Left ventricle myocardium inferior (tissue), 1 donor: ENCODE data around the gene ABCB6. TPM values are rescaled to one million over a fixed set of nuclear protein-coding genes. Genes with fewer than 3 reads are reported as not detected.

Source experiments
- DNase-seq: peaks from one replicate; pipeline ENCODE4 v3.0.0-alpha.2; 2020
- H3K27ac ChIP-seq: fragments of 200-600 bp; replicated peaks from 2 replicates; pipeline ENCODE4 v1.8.0; 2021
- H3K27me3 ChIP-seq: fragments of 200-600 bp; 2 replicates; pipeline ENCODE4 v1.8.0; 2021; ENCODE audit warnings: low read depth
- H3K36me3 ChIP-seq: fragments of 200-600 bp; 2 replicates; pipeline ENCODE4 v1.8.0; 2021
- H3K4me1 ChIP-seq: fragments of 200-600 bp; 2 replicates; pipeline ENCODE4 v1.8.0; 2021
- H3K4me3 ChIP-seq: fragments of 200-600 bp; 2 replicates; pipeline ENCODE4 v1.8.0; 2021; ENCODE audit warnings: mild to moderate bottlenecking, moderate library complexity
- H3K9me3 ChIP-seq: fragments of 200-600 bp; replicated peaks from 2 replicates; pipeline ENCODE4 v1.8.0; 2021
- intact Hi-C: fragments of 100-400 bp; cut with micrococcal nuclease; formaldehyde crosslinking; loops from one replicate; pipeline ENCODE4 v1.11.0; 2022
- total RNA-seq: library from RNA; stranded (reverse); fragmentation: NEBNext Ultra II Directional; extraction: Animal tissue kit (Norgen Biotek cat#: 25700); gene quantifications from one replicate; pipeline ENCODE4 v1.2.1, GENCODE V29; 2021
- TF ChIP-seq, protein P1 (sequence below): fragments of 200-600 bp; IDR thresholded peaks from 2 replicates; pipeline ENCODE4 v1.8.0; 2021; ENCODE audit warnings: antibody characterized with exemption, mild to moderate bottlenecking, borderline replicate concordance
- donor health status: DM: no; HTN: yes; CAD: no; lungs with severe emphysema.

Gene ABCB6
- total RNA-seq, 1 donor from 2014 or later = 21.5 TPM

DNA sequence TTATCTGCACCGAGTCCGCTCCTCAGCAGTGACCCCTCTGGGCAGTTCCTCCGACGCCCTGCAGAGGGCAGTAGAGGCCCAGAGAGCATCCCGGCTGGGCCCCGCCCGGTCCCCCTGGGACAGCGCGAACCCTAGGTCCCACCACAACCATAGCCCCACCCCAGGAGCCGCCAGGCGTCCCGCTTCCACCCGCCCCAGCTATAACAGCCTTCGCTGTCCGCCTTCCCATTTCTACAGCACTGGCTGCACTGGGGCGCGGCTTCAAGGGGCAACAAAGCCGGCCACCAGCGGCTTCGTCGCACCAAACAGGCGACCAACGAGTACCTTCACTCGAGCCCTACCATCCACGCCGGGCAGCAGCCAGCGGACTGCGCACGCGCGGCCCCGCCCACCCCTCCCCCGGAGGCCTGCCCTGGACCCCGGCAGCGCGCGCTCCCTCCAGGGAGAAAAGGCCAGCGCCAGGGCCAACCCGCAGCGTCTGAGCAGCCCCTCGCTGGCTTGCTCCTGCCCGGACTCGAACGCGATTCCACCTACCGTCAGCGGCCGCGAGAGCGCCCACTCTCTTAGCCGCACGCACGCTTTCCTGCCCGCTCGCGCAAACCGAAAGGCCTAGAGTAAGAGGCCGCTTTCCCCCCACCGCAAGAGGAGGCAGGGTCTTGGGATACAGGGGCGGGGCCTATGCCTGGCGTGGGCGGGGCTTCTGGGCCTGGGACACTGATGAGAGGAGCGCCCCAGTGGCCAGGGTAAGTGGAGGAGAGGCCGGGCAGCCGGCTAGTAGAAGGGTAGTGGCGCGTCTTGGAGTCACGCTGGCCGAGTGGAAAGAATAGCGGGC, 58.4 kb downstream of the ABCB6 start, which contains the start of gene NHEJ1:
NHEJ1 (minus strand) TSS at position 630 of the 832 bp plus-strand sequence. CDS start 2,453 bp downstream, outside the sequence.
- intact Hi-C loops = loop anchor here (10.0 kb wide), 1 partner anchor 64 kb away; the partner anchor contains the start of genes ANKZF1 and ATG9A
- DNase-seq = peak; percentile 98
- TF ChIP-seq, protein P1, sequence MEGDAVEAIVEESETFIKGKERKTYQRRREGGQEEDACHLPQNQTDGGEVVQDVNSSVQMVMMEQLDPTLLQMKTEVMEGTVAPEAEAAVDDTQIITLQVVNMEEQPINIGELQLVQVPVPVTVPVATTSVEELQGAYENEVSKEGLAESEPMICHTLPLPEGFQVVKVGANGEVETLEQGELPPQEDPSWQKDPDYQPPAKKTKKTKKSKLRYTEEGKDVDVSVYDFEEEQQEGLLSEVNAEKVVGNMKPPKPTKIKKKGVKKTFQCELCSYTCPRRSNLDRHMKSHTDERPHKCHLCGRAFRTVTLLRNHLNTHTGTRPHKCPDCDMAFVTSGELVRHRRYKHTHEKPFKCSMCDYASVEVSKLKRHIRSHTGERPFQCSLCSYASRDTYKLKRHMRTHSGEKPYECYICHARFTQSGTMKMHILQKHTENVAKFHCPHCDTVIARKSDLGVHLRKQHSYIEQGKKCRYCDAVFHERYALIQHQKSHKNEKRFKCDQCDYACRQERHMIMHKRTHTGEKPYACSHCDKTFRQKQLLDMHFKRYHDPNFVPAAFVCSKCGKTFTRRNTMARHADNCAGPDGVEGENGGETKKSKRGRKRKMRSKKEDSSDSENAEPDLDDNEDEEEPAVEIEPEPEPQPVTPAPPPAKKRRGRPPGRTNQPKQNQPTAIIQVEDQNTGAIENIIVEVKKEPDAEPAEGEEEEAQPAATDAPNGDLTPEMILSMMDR = no peak
- H3K9me3 ChIP-seq = no peaks in the 10 kb centered on the region
- H3K4me1 ChIP-seq = peaks cover 15% of the 10 kb centered on the region
- peaks cover 21% of the 10 kb centered on the region for H3K36me3 ChIP-seq
- peak within 1 kb of the TSS; percentile 74 for H3K4me3 ChIP-seq
- no peaks in the 10 kb centered on the region for H3K27me3 ChIP-seq
- H3K27ac ChIP-seq = peak within 1 kb of the TSS; percentile 98

Other genes with a start within 250 kb of the ABCB6 start
- not detected for gene FEV, start 233.8 kb downstream of the ABCB6 start, total RNA-seq
- not detected for gene CRYBA2, start 225.5 kb downstream of the ABCB6 start, total RNA-seq
- not detected for gene CFAP65, start 177.4 kb downstream of the ABCB6 start, total RNA-seq
- not detected for gene IHH, start 158.0 kb downstream of the ABCB6 start, total RNA-seq
- 6.4 TPM for gene NHEJ1, start 58.1 kb downstream of the ABCB6 start, total RNA-seq
- 0.58 TPM for gene SLC23A3, start 48.9 kb downstream of the ABCB6 start, total RNA-seq
- 58.1 TPM for gene CNPPD1, start 42.0 kb downstream of the ABCB6 start, total RNA-seq
- 29.9 TPM for gene RETREG2, start 40.7 kb downstream of the ABCB6 start, total RNA-seq
- gene ZFAND2B, start 12.2 kb downstream of the ABCB6 start, total RNA-seq = 19.7 TPM
- 78.2 TPM for gene ATG9A, start 10.7 kb upstream of the ABCB6 start, total RNA-seq
- gene ANKZF1, start 10.8 kb upstream of the ABCB6 start, total RNA-seq = 29.8 TPM
- 1.7 TPM for gene GLB1L, start 26.5 kb upstream of the ABCB6 start, total RNA-seq
- gene STK16, start 26.5 kb upstream of the ABCB6 start, total RNA-seq = 19.2 TPM
- not detected for gene TUBA4B, start 34.3 kb upstream of the ABCB6 start, total RNA-seq
- gene TUBA4A, start 35.0 kb upstream of the ABCB6 start, total RNA-seq = 130 TPM
- gene DNAJB2, start 60.4 kb upstream of the ABCB6 start, total RNA-seq = 77.5 TPM
- gene PTPRN, start 90.4 kb upstream of the ABCB6 start, total RNA-seq = 0.11 TPM
- not detected for gene RESP18, start 113.8 kb upstream of the ABCB6 start, total RNA-seq
- 73.0 TPM for gene DNPEP, start 169.0 kb upstream of the ABCB6 start, total RNA-seq
- gene DES, start 199.4 kb upstream of the ABCB6 start, total RNA-seq = 15,954 TPM
- 145 TPM for gene SPEG, start 215.9 kb upstream of the ABCB6 start, total RNA-seq